ENCODE data around the gene GIGYF2. TPM values are rescaled to one million over a fixed set of nuclear protein-coding genes. Genes with fewer than 3 reads are reported as not detected.

Gene GIGYF2
- total RNA-seq, 1 experiment from 2014 or later: 60.6 TPM

DNA sequence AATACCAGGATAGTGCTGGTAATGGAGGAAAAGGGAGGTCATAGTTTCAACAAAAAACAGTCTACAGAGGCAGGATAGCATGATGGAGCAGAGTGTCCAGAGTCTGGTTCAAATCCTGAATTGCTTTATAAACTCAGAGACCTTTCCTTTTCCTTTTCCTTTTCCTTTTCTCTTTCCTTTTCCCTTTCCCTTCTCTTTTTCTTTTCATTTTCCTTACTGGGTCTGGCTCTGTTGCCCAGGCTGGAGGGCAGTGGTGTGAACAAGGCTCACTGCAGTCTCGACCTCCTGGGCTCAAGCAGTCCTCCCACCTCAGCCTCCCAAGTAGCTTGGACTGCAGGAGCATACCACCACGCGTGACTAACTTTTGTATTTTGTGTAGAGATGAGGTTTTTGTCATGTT lies 31.7 kb downstream of the GIGYF2 start:
- ChIA-PET POLR2A (no interaction called here), CTCF (no interaction called here), RAD21 (ENCODE audit: low non-redundant PET in 1 of 2, low total read pairs in 2 of 2, uncharacterized antibody in 2 of 2, unreplicated experiment in 2 of 2) (no interaction called here)
- H3K79me2 ChIP-seq (ENCODE audit: insufficient read depth, low read length): peaks cover 87% of the 10 kb centered on the region
- H3K27ac ChIP-seq (ENCODE audit: low read depth, low read length): no peak overlapping the region
- H3K27me3 ChIP-seq (ENCODE audit: insufficient read depth, low read length): no peaks in the 10 kb centered on the region
- no peaks in the 10 kb centered on the region for H3K4me1 ChIP-seq (ENCODE audit: control insufficient read depth in 1 of 2, insufficient read depth in 2 of 2, low read length in 2 of 2)
- peaks cover 2 to 7% of the 10 kb centered on the region in 2 experiments; a peak in 2 of 4 replicates for H3K36me3 ChIP-seq (ENCODE audit: control insufficient read depth in 1 of 2, insufficient read depth in 2 of 2, low read length in 2 of 2)
- no peak overlapping the region for H2AFZ ChIP-seq (ENCODE audit: low read depth, low read length, poor library complexity, severe bottlenecking)
- no peak overlapping the region for H3K9ac ChIP-seq (ENCODE audit: low read length)
- no peak overlapping the region for H3K4me3 ChIP-seq (replicated peaks in 1 of 2; ENCODE audit: low read depth in 1 of 2, low read length in 2 of 2)
- H4K20me1 ChIP-seq (ENCODE audit: insufficient read depth): no peaks in the 10 kb centered on the region; the same call in 1 of the 2 replicates
- ATAC-seq (no peak), DNase-seq (ENCODE audit: low read depth, low spot score) (no peak)
- H3K4me2 ChIP-seq (ENCODE audit: low read length): no peak overlapping the region
- H3K9me3 ChIP-seq (ENCODE audit: control insufficient read depth in 1 of 2, insufficient read depth in 1 of 2, low read depth in 1 of 2, low read length in 2 of 2): no peaks in the 10 kb centered on the region
- no peaks in the 10 kb centered on the region for H3K9me2 ChIP-seq (ENCODE audit: insufficient read depth)
- no TSS peak for BruUV-seq (replicated peaks)
- intact Hi-C loops (cut with micrococcal nuclease): no loop called here
- TF ChIP-seq EGR1 (IDR thresholded peaks at IDR 0.05; ENCODE audit: low read depth): no peak
- TF ChIP-seq ZFX (IDR thresholded peaks at IDR 0.05): no peak
- TF ChIP-seq SRF (IDR thresholded peaks at IDR 0.05; ENCODE audit: low read depth): no peak
- TF ChIP-seq ZNF274 (IDR thresholded peaks at IDR 0.05; ENCODE audit: low read depth, low read length): no peak
- TF ChIP-seq EZH2 (IDR thresholded peaks at IDR 0.05): no peak
- no peak for TF ChIP-seq POLR2AphosphoS5 (IDR thresholded peaks at IDR 0.05; ENCODE audit: low read depth, low read length)
- no peak for TF ChIP-seq POLR2A (IDR thresholded peaks at IDR 0.05; ENCODE audit: borderline replicate concordance, extremely low read depth, insufficient read depth, insufficient read length)
- TF ChIP-seq CBX3 (IDR thresholded peaks at IDR 0.05; ENCODE audit: low read depth): no peak
- no peak for TF ChIP-seq REST (IDR thresholded peaks at IDR 0.05; ENCODE audit: low read depth)
- no peak for TF ChIP-seq YY1 (IDR thresholded peaks at IDR 0.05; ENCODE audit: extremely low read depth, insufficient replicate concordance, low read depth, low read length)
- no peak for TF ChIP-seq EZH2phosphoT487 (IDR thresholded peaks at IDR 0.05; ENCODE audit: borderline replicate concordance)
- no peak for TF ChIP-seq JUND (IDR thresholded peaks at IDR 0.05)
- no peak for TF ChIP-seq TCF7L2 (IDR thresholded peaks at IDR 0.05; ENCODE audit: borderline replicate concordance, extremely low read depth, insufficient read depth, insufficient read length)
- no peak for TF ChIP-seq RAD21 (IDR thresholded peaks at IDR 0.05; ENCODE audit: low read depth)
- TF ChIP-seq ELF1 (IDR thresholded peaks at IDR 0.05; ENCODE audit: borderline replicate concordance, low read depth): no peak
- TF ChIP-seq CEBPB (IDR thresholded peaks at IDR 0.05; ENCODE audit: low read depth): no peak
- TF ChIP-seq SP1 (IDR thresholded peaks at IDR 0.05; ENCODE audit: low read depth): no peak

Measured in HCT116 (cell line).